Dermis lymphatic vessel endothelial cell (primary cell): Measurements from ENCODE around the gene CCN5. TPM values are rescaled to one million over a fixed set of nuclear protein-coding genes. Genes with fewer than 3 reads are reported as not detected.

Source experiments
- total RNA-seq: library from RNA; depleted of rRNA; stranded (reverse); fragments of >200 nt; gene quantifications from 2 replicates; pipeline ENCODE4 v1.2.1, GENCODE V29; 2014

Gene CCN5, protein sequence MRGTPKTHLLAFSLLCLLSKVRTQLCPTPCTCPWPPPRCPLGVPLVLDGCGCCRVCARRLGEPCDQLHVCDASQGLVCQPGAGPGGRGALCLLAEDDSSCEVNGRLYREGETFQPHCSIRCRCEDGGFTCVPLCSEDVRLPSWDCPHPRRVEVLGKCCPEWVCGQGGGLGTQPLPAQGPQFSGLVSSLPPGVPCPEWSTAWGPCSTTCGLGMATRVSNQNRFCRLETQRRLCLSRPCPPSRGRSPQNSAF
- under 0.01 TPM in 1 of 2 replicates, not detected in the other for total RNA-seq

DNA sequence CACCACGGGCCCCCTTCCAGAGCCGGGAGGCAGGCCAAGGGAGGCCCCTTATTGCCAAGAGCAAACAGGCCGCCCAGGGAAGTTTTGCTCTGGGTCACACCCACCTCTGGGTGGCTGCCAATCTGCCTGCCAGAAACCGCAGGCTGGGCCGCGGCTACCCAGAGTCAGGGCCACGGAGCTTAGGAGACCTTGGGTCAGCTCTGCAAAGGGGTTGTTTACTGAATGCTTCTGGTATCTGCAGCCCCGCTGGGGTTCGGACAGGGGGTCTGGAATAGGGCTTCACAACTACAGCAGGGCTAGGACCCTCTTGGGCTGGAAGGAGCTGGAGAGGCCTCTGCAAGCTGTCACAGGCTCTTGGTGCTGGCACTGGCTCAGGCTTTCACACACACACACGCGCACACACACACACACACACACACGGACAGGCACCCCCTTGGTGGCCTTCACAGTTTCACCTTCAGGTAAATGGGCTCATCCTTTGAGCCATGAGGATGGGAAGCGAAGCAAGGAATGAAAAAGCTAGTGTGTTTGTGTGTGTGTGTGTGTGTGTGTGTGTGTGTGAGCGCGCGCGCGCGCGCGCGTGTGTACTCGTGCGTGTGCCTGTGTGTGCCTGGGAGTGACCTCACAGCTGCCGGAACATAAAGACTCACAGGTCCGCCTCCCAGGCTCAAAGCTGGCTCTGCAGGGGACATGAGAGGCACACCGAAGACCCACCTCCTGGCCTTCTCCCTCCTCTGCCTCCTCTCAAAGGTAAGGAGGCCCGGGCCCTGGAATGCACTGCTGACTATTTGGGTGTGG, at the start of gene CCN5:
TSS of gene CCN5 (plus strand) at position 669 of the 798 bp plus-strand sequence. CDS start at position 691, 22 bp downstream.

DNA sequence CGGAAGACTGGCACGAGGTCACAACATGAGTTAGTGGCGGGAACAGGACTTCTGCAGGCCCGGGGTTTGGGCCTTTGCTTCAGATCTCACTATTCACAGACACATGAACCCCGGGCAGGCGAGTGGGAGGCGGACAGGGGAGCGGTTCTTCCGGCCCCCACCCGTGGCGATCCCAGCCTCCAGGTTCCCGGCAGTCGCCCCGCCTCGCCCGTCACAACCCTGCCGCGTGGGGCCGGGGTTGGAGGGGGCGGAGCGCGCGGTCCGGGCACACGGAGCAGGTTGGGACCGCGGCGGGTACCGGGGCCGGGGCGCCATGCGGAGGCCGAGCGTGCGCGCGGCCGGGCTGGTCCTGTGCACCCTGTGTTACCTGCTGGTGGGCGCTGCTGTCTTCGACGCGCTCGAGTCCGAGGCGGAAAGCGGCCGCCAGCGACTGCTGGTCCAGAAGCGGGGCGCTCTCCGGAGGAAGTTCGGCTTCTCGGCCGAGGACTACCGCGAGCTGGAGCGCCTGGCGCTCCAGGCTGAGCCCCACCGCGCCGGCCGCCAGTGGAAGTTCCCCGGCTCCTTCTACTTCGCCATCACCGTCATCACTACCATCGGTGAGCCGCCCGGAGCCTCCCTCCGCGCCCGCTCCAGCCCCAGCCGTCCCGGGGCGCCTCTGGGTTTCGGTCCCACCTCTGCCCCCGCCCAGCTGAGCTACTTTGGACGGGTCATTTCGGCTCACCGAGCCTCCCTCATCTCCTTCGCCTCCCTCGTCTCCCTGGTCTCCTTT, 30.6 kb downstream of the CCN5 start, which contains the start of gene KCNK15:
TSS of gene KCNK15 (plus strand) at position 268 of the 769 bp plus-strand sequence. CDS start at position 314, 46 bp downstream.

Other genes with a start within 250 kb of the CCN5 start
- gene TTPAL, start 239.5 kb upstream of the CCN5 start, total RNA-seq, result 2.3 and 4.4 TPM in 2 replicates
- gene SERINC3, start 193.3 kb upstream of the CCN5 start, total RNA-seq, result 130 and 138 TPM in 2 replicates
- gene PKIG, start 132.8 kb upstream of the CCN5 start, total RNA-seq, result 128 and 193 TPM in 2 replicates
- 13.8 and 46.5 TPM in 2 replicates for gene ADA, start 63.7 kb upstream of the CCN5 start, total RNA-seq
- gene KCNK15, start 30.5 kb downstream of the CCN5 start, total RNA-seq, result under 0.01 TPM in 1 of 2 replicates, not detected in the other
- gene RIMS4, start 95.2 kb downstream of the CCN5 start, total RNA-seq, result not detected in 2 replicates
- gene YWHAB, start 170.3 kb downstream of the CCN5 start, total RNA-seq, result 95.7 and 136 TPM in 2 replicates
- gene PABPC1L, start 194.7 kb downstream of the CCN5 start, total RNA-seq, result 1.0 and 1.2 TPM in 2 replicates
- gene TOMM34, start 245.0 kb downstream of the CCN5 start, total RNA-seq, result 9.9 and 18.7 TPM in 2 replicates